Spleen (tissue), 7 donors: ENCODE data around the gene USP33.

Experiments used
- POLR2A ChIP-seq, 3 donors: fragments of 450-650 bp; IDR thresholded peaks; one replicate each; pipeline ENCODE4 v1.5.1; 2017; ENCODE audit warnings: antibody characterized with exemption in 3 of 3, mild to moderate bottlenecking in 1 of 3
- POLR2AphosphoS5 ChIP-seq, 3 donors: sonication (generic); formaldehyde crosslinking; IDR thresholded peaks; one replicate each; pipeline ENCODE4 v1.5.1; 2017; ENCODE audit warnings: antibody characterized with exemption in 3 of 3
- TF ChIP-seq, protein P1 (sequence below), 11 experiments: fragments of 200-600 bp in 7 of 11; fragments of 450-650 bp in 4 of 11; sonication (generic) in 4 of 11; IDR thresholded peaks in 8 of 11; conservative IDR thresholded peaks in 3 of 11; 1 replicate in 7 of 11; 2 replicates in 4 of 11; pipeline versions ENCODE4 v1.4.0 to v1.8.0; 2016 to 2021; ENCODE audit warnings: antibody characterized with exemption in 11 of 11, inconsistent platforms in 4 of 11, mild to moderate bottlenecking in 1 of 11
- donor health status: DM: no; HTN: no; CAD: no; lungs with moderate emphysema.
- donor health status: DM: no; HTN: no; CAD: no.
- donor health status: DM: no; HTN: no; CAD: no.

DNA sequence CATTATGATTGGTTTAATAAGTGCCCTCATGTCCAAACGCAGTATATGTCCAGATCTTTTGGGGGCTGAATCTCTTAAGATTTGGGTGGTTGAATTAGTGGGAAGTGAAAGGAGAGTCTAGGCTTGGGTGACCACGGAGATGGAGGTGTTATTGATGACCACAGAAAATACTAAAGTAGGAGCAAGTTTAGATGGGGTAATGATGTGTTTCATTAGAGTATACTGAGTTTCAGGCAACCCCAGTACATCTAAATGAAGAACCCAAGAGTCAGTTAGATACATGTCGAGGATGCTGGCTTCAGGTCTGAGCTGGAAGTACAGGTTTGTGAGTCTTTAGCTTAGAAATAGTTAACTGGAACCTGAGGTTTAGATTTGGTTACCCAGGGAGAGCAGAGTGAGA, 70.7 kb downstream of the USP33 start:
- TF ChIP-seq, protein P1, sequence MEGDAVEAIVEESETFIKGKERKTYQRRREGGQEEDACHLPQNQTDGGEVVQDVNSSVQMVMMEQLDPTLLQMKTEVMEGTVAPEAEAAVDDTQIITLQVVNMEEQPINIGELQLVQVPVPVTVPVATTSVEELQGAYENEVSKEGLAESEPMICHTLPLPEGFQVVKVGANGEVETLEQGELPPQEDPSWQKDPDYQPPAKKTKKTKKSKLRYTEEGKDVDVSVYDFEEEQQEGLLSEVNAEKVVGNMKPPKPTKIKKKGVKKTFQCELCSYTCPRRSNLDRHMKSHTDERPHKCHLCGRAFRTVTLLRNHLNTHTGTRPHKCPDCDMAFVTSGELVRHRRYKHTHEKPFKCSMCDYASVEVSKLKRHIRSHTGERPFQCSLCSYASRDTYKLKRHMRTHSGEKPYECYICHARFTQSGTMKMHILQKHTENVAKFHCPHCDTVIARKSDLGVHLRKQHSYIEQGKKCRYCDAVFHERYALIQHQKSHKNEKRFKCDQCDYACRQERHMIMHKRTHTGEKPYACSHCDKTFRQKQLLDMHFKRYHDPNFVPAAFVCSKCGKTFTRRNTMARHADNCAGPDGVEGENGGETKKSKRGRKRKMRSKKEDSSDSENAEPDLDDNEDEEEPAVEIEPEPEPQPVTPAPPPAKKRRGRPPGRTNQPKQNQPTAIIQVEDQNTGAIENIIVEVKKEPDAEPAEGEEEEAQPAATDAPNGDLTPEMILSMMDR (IDR thresholded peaks at IDR 0.05 in 8 of 11, conservative IDR thresholded peaks at IDR 0.05 in 3 of 11): no peak
- TF ChIP-seq POLR2A (IDR thresholded peaks at IDR 0.05): no peak
- no peak for TF ChIP-seq POLR2AphosphoS5 (IDR thresholded peaks at IDR 0.05)
